ENCODE data around the gene APOBEC3A.

GRCh38 chr22:39010946-39011345, 53.5 kb downstream of the APOBEC3A start:
- TF ChIP-seq CTCF (IDR thresholded peaks at IDR 0.05; ENCODE audit: borderline replicate concordance, extremely low read depth, low read length, poor library complexity, severe bottlenecking) (no peak), EZH2 (IDR thresholded peaks at IDR 0.05; ENCODE audit: borderline replicate concordance, low read depth, low read length, severe bottlenecking) (no peak)

Data from DND-41 (cell line).